HepG2 (cell line): ENCODE measurements around the gene MIDN. TPM values are rescaled to one million over a fixed set of nuclear protein-coding genes. Genes with fewer than 3 reads are reported as not detected.

Experiments
- BRD4 ChIP-seq: sonication (generic); formaldehyde crosslinking; IDR thresholded peaks from 2 replicates; pipeline ENCODE4 v1.4.0; 2020; ENCODE audit warnings: missing genetic modification reagents
- CAMTA2 ChIP-seq: sonication (generic); formaldehyde crosslinking; IDR thresholded peaks from 2 replicates; pipeline ENCODE4 v1.4.0; 2020; ENCODE audit warnings: mild to moderate bottlenecking, missing genetic modification reagents, borderline replicate concordance
- GATAD1 ChIP-seq: IDR thresholded peaks from 2 replicates; pipeline ENCODE4 v1.6.1; 2016; ENCODE audit warnings: missing genetic modification reagents, missing compliant biosample characterization
- GATAD2A ChIP-seq: IDR thresholded peaks from 2 replicates; pipeline ENCODE4 v1.6.1; 2016
- HDAC1 ChIP-seq: sonication (generic); formaldehyde crosslinking; IDR thresholded peaks from 2 replicates; pipeline ENCODE4 v1.5.1; 2020; ENCODE audit warnings: mild to moderate bottlenecking, missing genetic modification reagents
- MED8 ChIP-seq: sonication (generic); formaldehyde crosslinking; IDR thresholded peaks from 2 replicates; pipeline ENCODE4 v1.8.1; 2023; ENCODE audit warnings: mild to moderate bottlenecking, missing genetic modification reagents; ENCODE audit not compliant: insufficient replicate concordance
- NCOR1 ChIP-seq: fragments of 200-600 bp; sonication (generic); IDR thresholded peaks from 2 replicates; pipeline ENCODE4 v1.7.0; 2017; ENCODE audit warnings: antibody characterized with exemption, low read length, borderline replicate concordance
- PHF8 ChIP-seq: sonication (generic); formaldehyde crosslinking; IDR thresholded peaks from 2 replicates; pipeline ENCODE4 v1.5.0; 2020; ENCODE audit warnings: missing genetic modification reagents
- PTBP1 ChIP-seq: fragments of 200-400 bp; formaldehyde crosslinking; IDR thresholded peaks from 2 replicates; pipeline ENCODE4 v1.6.1; 2018; ENCODE audit warnings: low read length, low read depth; ENCODE audit not compliant: poor library complexity, severe bottlenecking
- RBFOX2 ChIP-seq: fragments of 200-400 bp; formaldehyde crosslinking; IDR thresholded peaks from 2 replicates; pipeline ENCODE4 v1.6.1; 2017; ENCODE audit warnings: low read depth, mild to moderate bottlenecking, low read length
- SOX6 ChIP-seq, 2 experiments: fragments of 450-650 bp in 1 of 2; sonication (generic) in 1 of 2; formaldehyde crosslinking in 1 of 2; IDR thresholded peaks; 2 replicates each; pipeline versions ENCODE4 v1.4.0 to v1.6.1; 2017 to 2020; ENCODE audit warnings: antibody characterized with exemption in 1 of 2, mild to moderate bottlenecking in 1 of 2, missing genetic modification reagents in 1 of 2
- TAF15 ChIP-seq: fragments of 200-400 bp; formaldehyde crosslinking; IDR thresholded peaks from one replicate; pipeline ENCODE4 v1.6.1; 2018; ENCODE audit warnings: mild to moderate bottlenecking, low read depth, low read length; ENCODE audit not compliant: poor library complexity, severe bottlenecking
- ZNF17 ChIP-seq: sonication (generic); formaldehyde crosslinking; IDR thresholded peaks from 2 replicates; pipeline ENCODE4 v1.5.0; 2020; ENCODE audit warnings: mild to moderate bottlenecking, missing genetic modification reagents
- ZNF234 ChIP-seq: sonication (generic); formaldehyde crosslinking; conservative IDR thresholded peaks from 2 replicates; pipeline ENCODE4 v1.5.1; 2020; ENCODE audit warnings: mild to moderate bottlenecking, missing genetic modification reagents
- ZNF354B ChIP-seq: sonication (generic); formaldehyde crosslinking; IDR thresholded peaks from 2 replicates; pipeline ENCODE4 v1.8.0; 2022; ENCODE audit warnings: mild to moderate bottlenecking, missing genetic modification reagents
- ZNF558 ChIP-seq: sonication (generic); formaldehyde crosslinking; IDR thresholded peaks from 2 replicates; pipeline ENCODE4 v1.9.0; 2022; ENCODE audit warnings: mild to moderate bottlenecking, missing genetic modification reagents, borderline replicate concordance
- ZNF652 ChIP-seq: IDR thresholded peaks from 2 replicates; pipeline ENCODE4 v1.6.1; 2016; ENCODE audit warnings: low read depth, borderline replicate concordance
- polyA plus RNA-seq, 8 experiments: library from polyadenylated mRNA; depleted of rRNA in 3 of 8; stranded (reverse) in 7 of 8; unstranded in 1 of 8; fragments of >200 nt; fragmentation: Illumina TruSeq in 4 of 8; extraction: Trizol in 4 of 8; gene quantifications; 2 replicates each; pipeline versions ENCODE4 v1.2.1 to v1.2.3, GENCODE V29; 2011 to 2016; ENCODE audit warnings: low read depth in 4 of 8, missing spikeins in 1 of 8, mixed read lengths in 1 of 8; ENCODE audit not compliant: insufficient read depth in 1 of 8
- total RNA-seq, 5 experiments: library from RNA; depleted of rRNA; stranded (reverse); fragments of >200 nt; fragmentation: Illumina TruSeq; extraction: Trizol; gene quantifications; 2 replicates each; pipeline ENCODE4 v1.2.3, GENCODE V29; 2016; ENCODE audit warnings: low read depth in 1 of 5
- TF ChIP-seq, protein P1 (sequence below): IDR thresholded peaks from 2 replicates; pipeline ENCODE4 v1.6.1; 2016; ENCODE audit warnings: missing compliant biosample characterization, missing genetic modification reagents, borderline replicate concordance
- TF ChIP-seq, protein P2 (sequence below): sonication (generic); formaldehyde crosslinking; IDR thresholded peaks from 2 replicates; pipeline ENCODE4 v1.5.1; 2020; ENCODE audit warnings: missing genetic modification reagents, mild to moderate bottlenecking, borderline replicate concordance
- TF ChIP-seq, protein P3 (sequence below): sonication (generic); formaldehyde crosslinking; IDR thresholded peaks from 2 replicates; pipeline ENCODE4 v1.8.0; 2022; ENCODE audit warnings: mild to moderate bottlenecking, missing genetic modification reagents, moderate library complexity
- TF ChIP-seq, protein P4 (sequence below): sonication (generic); formaldehyde crosslinking; IDR thresholded peaks from 2 replicates; pipeline ENCODE4 v1.8.0; 2022; ENCODE audit warnings: mild to moderate bottlenecking, missing genetic modification reagents
- TF ChIP-seq, protein P5 (sequence below): sonication (generic); formaldehyde crosslinking; IDR thresholded peaks from 2 replicates; pipeline ENCODE4 v1.4.0; 2020; ENCODE audit warnings: missing genetic modification reagents

Gene MIDN
- total and polyA plus RNA-seq, 2 of the 13 experiments (the other 11 are each of a cell fraction or from before 2014, with no cell fraction given), result 8.4 to 18.0 TPM

DNA sequence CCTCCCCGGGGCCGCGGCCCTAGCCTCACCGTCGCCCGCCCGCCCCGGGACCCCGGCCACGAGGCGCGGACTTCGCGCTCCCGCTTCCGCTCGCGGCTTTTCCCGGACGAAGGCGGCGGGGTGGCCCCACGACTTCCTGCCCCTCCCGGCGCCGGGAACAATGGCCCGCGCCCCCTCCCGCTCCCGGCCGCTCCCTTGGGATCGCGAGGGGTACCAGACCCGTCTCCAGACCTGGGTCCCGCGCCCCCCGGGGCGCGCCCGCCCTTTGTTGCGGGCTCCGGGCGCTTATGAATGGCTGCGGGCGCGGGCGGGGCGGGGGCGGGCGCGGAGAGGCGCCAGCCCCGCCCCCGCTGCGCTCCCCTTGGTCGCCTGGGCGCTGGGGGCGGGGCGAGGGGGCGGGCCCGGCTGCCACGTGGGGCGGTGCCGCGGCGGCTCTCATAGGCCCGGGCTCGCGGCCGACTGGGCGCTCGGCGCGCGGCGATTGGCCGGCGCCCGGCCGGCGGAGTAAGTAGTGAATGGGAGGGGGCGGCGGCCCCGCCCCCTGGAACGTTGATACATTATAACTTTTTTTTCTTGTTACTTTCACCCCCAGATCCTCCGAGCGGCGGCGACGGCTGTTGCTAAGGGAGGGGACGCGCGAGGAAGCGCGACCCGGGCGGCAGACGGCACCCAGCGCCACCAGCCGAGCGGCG is 1.1 kb downstream of the MIDN start (continued):
- TF ChIP-seq ZNF234 (0 out of 2 replicates have a peak, but pooled peaks have one; percentile 24), ZNF558 (CRISPR knock-in tag) (peak; percentile 89; the same call in 1 of the 2 replicates), TAF15 (peak; percentile 15), GATAD1 (CRISPR knock-in tag) (0 out of 2 replicates have a peak, but pooled peaks have one; percentile 15), NCOR1 (peak; percentile 13; the same call in 1 of the 2 replicates), MED8 (CRISPR knock-in tag) (no peak), RBFOX2 (peak; percentile 95), CAMTA2 (CRISPR knock-in tag) (no peak), ZNF354B (CRISPR knock-in tag) (no peak), ZNF652 (CRISPR knock-in tag) (no peak), BRD4 (CRISPR knock-in tag) (0 out of 2 replicates have a peak, but pooled peaks have one; percentile 59), GATAD2A (CRISPR knock-in tag) (no peak), ZNF17 (CRISPR knock-in tag) (no peak), PTBP1 (peak; percentile 39), PHF8 (CRISPR knock-in tag) (peak; percentile 36; the same call in 1 of the 2 replicates), HDAC1 (CRISPR knock-in tag) (peak; percentile 60; the same call in 1 of the 2 replicates), SOX6 (IDR thresholded peaks at IDR 0.05) (no peak), SOX6 (CRISPR knock-in tag; IDR thresholded peaks at IDR 0.05) (peak; percentile 87)
- TF ChIP-seq, protein P1, sequence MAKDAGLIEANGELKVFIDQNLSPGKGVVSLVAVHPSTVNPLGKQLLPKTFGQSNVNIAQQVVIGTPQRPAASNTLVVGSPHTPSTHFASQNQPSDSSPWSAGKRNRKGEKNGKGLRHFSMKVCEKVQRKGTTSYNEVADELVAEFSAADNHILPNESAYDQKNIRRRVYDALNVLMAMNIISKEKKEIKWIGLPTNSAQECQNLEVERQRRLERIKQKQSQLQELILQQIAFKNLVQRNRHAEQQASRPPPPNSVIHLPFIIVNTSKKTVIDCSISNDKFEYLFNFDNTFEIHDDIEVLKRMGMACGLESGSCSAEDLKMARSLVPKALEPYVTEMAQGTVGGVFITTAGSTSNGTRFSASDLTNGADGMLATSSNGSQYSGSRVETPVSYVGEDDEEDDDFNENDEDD (CRISPR knock-in tag), result peak; percentile 79; the same call in 1 of the 2 replicates
- TF ChIP-seq, protein P2, sequence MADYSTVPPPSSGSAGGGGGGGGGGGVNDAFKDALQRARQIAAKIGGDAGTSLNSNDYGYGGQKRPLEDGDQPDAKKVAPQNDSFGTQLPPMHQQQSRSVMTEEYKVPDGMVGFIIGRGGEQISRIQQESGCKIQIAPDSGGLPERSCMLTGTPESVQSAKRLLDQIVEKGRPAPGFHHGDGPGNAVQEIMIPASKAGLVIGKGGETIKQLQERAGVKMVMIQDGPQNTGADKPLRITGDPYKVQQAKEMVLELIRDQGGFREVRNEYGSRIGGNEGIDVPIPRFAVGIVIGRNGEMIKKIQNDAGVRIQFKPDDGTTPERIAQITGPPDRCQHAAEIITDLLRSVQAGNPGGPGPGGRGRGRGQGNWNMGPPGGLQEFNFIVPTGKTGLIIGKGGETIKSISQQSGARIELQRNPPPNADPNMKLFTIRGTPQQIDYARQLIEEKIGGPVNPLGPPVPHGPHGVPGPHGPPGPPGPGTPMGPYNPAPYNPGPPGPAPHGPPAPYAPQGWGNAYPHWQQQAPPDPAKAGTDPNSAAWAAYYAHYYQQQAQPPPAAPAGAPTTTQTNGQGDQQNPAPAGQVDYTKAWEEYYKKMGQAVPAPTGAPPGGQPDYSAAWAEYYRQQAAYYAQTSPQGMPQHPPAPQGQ (CRISPR knock-in tag), result no peak
- TF ChIP-seq, protein P3, sequence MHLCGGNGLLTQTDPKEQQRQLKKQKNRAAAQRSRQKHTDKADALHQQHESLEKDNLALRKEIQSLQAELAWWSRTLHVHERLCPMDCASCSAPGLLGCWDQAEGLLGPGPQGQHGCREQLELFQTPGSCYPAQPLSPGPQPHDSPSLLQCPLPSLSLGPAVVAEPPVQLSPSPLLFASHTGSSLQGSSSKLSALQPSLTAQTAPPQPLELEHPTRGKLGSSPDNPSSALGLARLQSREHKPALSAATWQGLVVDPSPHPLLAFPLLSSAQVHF, result 0 out of 2 replicates have a peak, but pooled peaks have one; percentile 48
- TF ChIP-seq, protein P4, sequence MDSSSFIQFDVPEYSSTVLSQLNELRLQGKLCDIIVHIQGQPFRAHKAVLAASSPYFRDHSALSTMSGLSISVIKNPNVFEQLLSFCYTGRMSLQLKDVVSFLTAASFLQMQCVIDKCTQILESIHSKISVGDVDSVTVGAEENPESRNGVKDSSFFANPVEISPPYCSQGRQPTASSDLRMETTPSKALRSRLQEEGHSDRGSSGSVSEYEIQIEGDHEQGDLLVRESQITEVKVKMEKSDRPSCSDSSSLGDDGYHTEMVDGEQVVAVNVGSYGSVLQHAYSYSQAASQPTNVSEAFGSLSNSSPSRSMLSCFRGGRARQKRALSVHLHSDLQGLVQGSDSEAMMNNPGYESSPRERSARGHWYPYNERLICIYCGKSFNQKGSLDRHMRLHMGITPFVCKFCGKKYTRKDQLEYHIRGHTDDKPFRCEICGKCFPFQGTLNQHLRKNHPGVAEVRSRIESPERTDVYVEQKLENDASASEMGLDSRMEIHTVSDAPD, result 0 out of 2 replicates have a peak, but pooled peaks have one; percentile 28
- TF ChIP-seq, protein P5, sequence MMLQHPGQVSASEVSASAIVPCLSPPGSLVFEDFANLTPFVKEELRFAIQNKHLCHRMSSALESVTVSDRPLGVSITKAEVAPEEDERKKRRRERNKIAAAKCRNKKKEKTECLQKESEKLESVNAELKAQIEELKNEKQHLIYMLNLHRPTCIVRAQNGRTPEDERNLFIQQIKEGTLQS (CRISPR knock-in tag), result peak; percentile 24; the same call in 1 of the 2 replicates
